ENCODE results near the gene DUSP22.

DNA sequence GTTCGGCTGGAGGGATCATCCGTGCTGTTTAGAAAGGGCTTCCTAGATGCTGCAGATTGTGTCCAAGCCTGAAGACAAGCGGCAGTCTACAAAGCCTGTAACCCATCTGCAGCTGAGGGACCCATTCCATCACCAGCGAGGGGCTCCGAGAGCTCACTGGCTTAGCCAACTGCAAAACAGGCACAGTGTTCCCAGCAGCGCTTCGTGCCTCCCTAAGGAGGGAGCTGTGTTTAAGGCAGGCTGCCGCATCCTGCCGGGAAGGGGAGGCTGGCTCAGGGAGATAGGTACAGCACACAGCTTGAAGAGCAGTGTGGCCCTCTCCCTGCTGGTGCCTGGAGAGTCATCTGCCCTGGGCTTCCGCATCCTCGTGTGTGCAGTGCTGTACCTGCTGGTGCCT lies 32.4 kb downstream of the DUSP22 start:
- TF ChIP-seq, protein P1, sequence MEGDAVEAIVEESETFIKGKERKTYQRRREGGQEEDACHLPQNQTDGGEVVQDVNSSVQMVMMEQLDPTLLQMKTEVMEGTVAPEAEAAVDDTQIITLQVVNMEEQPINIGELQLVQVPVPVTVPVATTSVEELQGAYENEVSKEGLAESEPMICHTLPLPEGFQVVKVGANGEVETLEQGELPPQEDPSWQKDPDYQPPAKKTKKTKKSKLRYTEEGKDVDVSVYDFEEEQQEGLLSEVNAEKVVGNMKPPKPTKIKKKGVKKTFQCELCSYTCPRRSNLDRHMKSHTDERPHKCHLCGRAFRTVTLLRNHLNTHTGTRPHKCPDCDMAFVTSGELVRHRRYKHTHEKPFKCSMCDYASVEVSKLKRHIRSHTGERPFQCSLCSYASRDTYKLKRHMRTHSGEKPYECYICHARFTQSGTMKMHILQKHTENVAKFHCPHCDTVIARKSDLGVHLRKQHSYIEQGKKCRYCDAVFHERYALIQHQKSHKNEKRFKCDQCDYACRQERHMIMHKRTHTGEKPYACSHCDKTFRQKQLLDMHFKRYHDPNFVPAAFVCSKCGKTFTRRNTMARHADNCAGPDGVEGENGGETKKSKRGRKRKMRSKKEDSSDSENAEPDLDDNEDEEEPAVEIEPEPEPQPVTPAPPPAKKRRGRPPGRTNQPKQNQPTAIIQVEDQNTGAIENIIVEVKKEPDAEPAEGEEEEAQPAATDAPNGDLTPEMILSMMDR (IDR thresholded peaks at IDR 0.05; ENCODE audit: low read depth, low read length): no peak
- TF ChIP-seq EZH2phosphoT487 (IDR thresholded peaks at IDR 0.05; ENCODE audit: low read depth): no peak
